Nucleus accumbens (tissue), 56 donors: ENCODE results near the gene PLPPR2.
"Not testable (repeated sequence)": the region's sequence is repeated elsewhere in the genome, so short reads cannot be mapped to it uniquely, and the experiment has no call there.

Experiments used
- DNase-seq, 56 donors: peaks; one replicate each; lab custom pipeline; 2025; lab: John Stamatoyannopoulos, UW

PLPPR2 gene

DNA sequence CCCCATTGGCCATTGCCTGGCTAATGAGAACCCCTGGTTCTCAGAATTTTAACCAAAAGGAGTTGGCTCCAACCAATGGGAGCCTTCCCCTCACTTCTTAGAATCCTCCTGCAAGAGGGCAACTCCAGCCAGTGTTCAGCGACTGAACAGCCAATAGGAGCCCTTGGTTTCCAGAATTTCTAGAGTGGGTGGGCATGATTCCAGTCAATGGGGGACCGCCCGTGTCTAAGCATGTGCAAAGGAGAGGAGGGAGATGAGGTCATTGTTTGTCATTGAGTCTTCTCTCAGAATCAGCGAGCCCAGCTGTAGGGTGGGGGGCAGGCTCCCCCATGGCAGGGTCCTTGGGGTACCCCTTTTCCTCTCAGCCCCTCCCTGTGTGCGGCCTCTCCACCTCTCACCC is 9.7 kb downstream of the PLPPR2 start:
- DNase-seq: peak in 18 of 56 donors; percentile 3 to 57 (median 20)

DNA sequence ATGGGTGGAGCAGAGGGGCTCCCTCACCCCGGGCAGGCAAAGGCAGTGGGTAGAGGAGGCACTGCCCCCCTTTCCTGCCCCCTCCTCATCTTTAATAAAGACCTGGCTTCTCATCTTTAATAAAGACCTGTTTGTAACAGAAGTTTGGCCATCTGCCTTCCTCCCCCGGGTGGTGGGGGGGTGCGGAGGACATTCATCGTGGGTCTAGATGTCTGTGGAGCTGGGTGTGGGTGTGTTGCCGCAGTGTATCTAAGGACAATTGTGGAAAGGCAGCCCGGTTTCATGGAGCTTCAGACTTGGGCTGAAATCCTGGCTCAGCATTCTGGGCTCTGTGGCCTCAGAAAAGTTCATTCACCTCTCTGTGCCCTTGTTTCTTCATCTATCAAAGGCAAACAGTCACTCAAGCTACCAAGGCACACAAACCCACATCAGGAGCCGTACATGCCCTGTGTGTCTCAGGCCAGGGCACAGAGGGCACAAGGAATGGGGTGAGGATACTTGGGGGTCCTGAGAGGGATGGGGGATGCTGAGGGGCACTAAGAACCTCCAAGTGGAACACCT is 10.4 kb downstream of the PLPPR2 start:
- no peak for DNase-seq

DNA sequence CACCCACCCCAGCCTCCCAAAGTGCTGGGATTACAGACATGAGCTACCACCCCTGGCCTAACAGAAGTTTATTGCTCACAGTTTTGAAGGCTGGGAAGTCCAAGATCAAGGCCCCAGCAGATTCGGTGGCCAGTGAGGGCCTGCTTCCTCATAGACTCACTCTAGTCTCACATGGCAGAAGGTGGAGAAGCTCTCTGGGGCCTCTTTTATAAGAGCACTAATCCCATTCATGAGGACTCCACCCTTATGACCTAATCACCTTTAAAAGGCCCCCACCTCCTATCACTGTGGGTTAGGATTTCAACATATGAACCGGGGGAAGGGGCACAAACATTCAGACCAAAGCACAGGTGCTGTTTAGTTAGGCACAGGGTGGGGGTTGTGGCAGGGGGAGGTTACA is 12.3 kb downstream of the PLPPR2 start:
- DNase-seq: no peak

DNA sequence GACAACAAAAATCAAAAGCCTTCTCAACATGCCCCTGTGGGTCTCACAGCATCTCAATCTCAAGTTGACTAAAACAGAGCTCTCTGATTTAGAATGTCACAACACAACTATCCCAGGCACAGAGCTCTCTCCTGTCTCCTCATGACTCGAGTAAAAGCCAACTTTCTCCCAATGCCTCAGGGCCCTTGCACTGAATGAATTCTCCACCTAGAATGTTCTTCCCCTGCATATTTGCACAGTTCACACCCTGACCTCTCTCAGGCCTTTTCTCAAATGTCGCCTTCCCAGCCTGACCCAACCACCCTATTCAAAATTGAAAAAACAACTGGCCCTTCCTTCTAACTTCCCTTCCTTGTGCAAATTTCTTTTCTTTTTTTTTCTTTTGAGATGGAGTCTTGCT is 15.5 kb downstream of the PLPPR2 start:
- DNase-seq: no peak

GRCh38 chr19:11373166-11373884 is 18.1 kb downstream of the PLPPR2 start:
- DNase-seq: peak in 52 of 56 donors; percentile 12 to 94 (median 77)

- peak in 11 of 56 donors; percentile 22 to 60 (median 48) for DNase-seq
These were observed 18.7 kb downstream of the PLPPR2 start for GRCh38 chr19:11373885-11374432.

DNA sequence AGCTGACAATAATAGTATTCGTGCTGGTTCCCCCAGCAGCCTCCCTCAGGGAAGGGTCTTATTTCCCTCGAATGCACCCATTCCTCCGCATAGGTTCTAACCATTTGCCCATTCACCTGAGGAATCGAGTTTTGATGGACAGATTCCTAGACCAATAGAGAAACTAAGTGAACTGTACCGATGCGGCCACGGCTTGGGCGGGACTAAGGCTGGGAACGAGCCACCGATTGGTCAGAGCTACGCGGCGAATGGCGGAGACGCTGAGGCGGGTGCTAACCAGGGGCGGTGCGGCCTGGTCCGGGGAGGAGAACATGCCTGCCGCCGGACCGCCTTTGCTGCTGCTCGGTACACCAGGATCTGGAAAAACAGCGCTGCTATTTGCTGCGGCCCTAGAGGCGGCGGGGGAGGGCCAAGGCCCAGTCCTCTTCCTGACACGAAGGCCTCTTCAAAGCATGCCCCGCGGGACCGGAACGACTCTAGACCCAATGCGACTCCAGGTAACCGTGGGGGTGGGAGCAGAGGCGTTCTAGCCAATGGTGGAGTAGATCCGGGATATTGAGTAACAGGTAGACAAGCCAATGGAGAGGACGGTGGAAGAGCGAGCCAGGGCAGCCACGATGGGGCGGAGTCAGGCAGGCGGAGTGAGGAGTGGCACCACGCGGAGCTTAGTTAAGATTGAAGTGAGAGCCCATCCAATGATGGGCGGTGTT is 19.4 kb downstream of the PLPPR2 start, which contains the start of gene SWSAP1:
Gene SWSAP1 (plus strand): TSS at position 234 of the 710 bp plus-strand sequence. CDS start 15 bp downstream, at position 249.
- peak; percentile 89 to 100 (median 99) for DNase-seq

GRCh38 chr19:11375143-11375948 is 20.1 kb downstream of the PLPPR2 start:
- DNase-seq: peak in 20 of 56 donors; percentile 18 to 51 (median 39)

DNA sequence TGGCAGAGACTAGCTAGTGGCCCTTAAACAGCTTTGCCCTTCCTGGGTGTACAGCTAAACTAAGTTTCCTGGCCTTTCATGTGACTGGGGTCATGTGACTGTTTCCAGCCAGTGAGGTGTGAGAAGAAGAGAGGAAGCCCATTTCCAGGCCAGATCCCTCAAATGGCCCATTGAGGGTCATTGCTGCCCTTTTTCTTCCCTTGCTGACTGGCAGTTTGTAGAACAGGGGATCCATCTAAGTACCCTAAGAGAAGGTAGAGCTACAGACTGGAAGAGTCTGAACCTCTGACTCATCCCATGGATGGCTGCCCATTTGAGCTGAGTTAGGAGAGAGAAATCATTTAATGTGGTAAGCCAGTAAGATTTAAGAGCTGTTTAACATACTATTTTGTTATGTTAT is 22.0 kb downstream of the PLPPR2 start:
- DNase-seq: peak in 16 of 56 donors; percentile 5 to 40 (median 11)

DNA sequence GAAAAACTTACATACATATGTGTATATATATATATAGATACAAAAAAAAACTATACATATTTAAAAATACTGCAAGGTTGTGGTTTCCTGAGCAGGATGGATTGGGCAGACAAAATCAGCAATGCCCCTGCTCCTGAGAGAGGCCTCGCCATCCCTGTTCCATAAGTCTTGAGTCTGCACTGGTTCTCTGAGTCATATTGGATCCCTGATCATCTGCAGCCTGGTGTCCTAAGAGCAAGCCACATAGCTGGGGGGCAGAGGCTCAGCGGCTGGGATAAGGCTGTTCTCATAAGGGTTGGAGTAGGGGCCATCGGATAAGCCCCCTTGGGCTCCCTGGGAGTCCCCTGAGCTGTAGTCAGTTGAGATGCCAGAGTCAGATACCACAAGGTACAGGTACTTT is 22.5 kb downstream of the PLPPR2 start:
- DNase-seq: no peak

DNA sequence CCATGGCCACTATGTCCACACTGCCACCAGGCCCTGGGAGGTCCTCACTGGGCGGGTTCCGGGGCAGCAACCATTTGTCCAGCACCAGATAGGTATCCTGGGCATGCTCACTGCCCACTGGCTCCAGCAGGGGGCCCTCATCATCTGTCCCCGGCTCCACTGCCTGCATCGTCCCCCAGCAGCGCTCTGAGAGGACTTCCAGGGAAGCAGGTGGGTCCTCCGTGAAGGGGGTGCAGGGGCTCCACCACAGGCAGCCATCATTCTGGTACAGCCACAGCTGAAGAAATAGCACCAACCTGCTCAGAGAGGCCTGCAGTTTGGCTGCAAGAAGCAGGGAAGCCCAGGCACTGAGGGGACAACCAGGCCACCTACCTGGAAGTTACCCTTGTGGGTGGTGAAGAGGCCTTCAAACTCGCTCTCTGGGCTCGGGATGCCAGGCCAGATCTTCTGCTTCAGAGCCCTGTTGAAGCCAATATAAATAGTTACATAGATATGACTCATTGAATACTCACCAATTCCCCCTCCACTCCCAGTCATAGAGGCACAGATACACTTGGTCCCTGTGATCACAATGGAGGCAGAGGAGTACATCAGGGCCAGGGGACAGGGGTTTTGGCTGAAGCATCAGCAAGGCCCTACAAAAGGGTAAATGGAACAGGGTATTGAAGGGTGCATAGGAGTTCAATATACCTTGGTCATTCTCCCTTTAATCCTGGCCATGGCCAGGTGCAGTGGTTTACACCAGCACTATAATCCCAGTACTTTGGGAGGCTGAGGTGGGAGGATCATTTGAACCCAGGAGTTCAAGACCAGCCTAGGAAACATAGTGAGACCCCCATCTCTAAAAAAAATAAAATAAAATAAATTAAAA is 23.3 kb downstream of the PLPPR2 start:
- DNase-seq: peak in 25 of 56 donors; percentile 2 to 66 (median 17)

- DNase-seq: not testable (repeated sequence)
These were observed 24.1 kb downstream of the PLPPR2 start for GRCh38 chr19:11379269-11379845.

DNA sequence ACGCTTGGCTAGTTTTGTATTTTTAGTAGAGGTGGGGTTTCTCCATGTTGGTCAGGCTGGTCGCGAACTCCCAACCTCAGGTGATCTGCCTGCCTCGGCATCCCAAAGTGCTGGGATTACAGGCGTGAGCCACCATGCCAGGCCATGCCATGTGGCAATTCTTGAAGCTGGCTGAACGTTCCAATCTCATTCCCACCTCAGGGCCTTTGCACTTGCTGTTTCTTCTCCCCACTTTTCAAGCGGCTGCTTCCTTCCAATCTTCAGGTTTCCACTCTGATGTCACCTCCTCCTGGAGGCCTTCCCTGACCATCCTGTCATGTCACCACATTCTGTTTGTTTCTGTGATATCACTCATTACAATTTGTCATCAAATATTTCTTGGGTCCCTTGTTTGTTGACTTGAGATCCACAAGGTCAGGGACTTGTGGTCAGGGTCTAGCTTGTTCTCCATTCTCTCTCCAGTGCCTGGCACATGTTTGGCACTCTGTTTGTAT is 24.7 kb downstream of the PLPPR2 start:
- no peak for DNase-seq

DNA sequence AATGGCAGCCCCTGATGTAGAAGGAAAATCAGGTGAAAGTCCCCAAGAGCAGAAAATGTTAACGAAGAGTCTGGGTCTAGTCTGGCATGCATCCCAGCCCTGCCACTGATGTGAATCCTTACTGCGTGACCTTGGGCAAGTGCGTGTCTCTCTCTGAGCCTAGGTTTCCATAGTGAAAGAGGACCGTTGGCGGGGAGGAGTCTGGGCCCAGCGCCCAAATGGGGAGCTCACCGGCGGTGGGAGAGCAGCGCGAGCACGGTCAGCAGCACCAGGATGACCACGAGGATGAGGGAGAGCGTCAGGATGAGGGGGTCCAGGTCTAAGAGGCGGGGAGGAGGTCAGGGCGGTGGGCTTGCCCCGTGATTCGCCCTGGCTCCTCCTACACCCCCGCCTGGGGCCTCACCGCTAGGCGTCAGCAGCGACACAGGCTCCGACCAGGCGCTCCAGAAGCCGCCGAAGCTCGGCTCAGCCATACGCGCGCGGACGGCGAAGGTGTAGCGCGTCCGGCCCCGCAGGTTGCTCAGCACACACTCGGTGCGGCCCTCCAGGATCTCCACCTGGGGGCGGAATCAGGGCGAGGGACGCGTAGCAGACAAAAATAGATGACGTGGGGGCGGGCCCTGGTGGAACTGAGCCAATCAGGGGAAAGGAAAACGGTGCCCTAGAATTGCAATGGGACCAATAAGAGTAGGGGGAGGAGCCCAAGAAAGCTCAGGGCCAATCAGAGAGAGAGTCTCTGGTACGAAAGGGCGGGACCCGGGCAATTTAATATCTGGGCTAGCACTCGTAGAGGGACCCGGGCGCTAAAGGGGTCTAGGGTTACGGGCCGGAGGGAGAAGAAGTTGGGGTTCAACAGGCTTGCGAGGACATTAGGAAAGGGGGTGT is 25.7 kb downstream of the PLPPR2 start:
- peak; percentile 43 to 97 (median 89) for DNase-seq

- DNase-seq: peak in 2 of 56 donors; percentile 8 to 32
These were observed 27.9 kb downstream of the PLPPR2 start for GRCh38 chr19:11382898-11383705.

DNA sequence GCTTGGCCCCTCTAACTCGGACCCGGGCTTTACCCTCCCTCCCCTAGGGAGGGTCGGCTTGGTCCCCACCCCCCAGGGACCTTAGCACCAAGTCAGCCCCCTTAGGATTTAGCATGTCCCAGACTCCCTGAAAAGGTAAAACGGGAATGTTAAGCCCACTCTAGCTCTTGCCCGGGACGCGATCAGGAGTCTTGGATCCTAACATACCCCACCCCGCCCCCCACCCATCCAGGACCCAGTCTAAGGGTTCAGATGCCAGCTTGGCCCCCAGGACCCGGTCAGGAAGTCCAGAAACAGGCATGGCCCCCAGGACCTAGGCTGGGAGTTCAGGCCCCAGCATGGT is 28.4 kb downstream of the PLPPR2 start:
- no peak for DNase-seq

DNA sequence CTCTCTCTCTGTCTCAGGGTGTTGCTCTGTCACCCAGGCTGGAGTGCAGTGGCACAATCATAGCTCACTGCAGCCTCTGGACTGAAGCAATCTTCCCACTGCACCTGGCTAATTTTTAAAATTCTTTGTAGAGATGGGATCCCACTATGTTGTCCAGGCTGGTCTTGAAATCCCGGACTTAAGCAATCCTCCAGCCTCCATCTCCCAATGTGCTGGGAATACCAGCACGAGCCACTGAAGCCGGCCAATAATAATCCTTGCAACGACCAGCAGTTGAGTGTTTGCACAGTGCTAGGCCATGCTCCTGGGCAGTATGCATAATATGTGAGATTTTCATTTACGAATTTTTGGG is 29.5 kb downstream of the PLPPR2 start:
- DNase-seq: no peak
